HG03571 (cell line): ENCODE data around the gene JMJD7.

Experiments used
- ATAC-seq: cut with Tn5 transposase; IDR thresholded peaks from one replicate; pipeline ENCODE4 v1.9.1; 2021; ENCODE audit not compliant: unreplicated experiment

The JMJD7 gene

DNA sequence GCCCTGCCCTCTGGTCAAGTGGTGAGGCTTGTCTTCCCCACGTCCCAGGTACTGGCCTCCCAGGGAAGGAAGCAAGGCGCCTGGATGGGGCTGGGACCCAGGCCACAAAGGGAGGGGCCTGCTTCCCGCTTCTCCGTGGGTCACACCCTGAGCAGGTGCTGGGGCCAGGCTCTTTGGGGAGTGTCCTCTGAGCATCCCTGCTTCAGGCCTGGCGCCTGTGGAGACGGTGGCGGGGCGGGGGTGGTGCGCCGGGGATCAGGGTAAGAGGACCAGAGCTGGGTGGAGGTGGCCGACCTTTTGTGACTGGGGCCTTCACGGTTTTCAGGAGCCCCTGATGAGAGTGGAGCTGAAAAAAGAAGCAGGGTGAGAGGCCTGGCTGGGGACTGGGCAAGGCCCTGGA, 14.3 kb downstream of the JMJD7 start:
- ATAC-seq = no peak

DNA sequence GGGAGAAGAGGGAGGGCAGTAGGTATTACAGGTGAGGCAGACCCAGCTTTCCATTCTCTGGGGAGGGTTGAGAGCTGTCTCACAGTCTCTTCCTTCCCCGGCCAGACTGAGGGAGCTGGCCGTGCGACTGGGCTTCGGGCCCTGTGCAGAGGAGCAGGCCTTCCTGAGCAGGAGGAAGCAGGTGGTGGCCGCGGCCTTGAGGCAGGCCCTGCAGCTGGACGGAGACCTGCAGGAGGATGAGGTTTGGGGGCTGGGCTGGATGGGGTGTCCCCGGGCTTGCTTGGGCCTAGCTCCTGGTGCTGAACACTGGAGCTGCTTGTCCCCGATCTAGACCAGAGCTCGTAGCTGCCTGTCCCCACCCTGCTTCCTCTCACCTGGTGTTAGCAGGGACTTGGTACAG, 15.7 kb downstream of the JMJD7 start:
- ATAC-seq = no peak

DNA sequence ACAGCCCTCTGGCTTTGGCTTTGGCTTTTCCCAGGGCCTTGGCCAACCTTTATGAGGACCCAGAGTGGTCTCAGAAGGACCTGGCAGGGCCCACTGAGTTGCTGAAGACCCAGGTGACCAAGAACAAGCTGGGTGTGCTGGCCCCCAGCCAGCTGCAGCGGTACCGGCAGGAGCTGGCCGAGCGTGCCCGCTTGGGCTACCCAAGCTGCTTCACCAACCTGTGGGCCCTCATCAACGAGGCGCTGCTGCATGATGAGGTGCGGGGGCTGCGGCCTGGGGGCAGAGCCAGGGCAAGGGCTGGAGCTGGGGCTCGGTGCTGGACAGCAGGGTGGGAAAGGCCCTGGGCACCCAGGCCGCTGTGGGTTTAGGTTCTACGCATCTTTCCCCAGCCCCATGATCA, 16.9 kb downstream of the JMJD7 start:
- no peak for ATAC-seq

DNA sequence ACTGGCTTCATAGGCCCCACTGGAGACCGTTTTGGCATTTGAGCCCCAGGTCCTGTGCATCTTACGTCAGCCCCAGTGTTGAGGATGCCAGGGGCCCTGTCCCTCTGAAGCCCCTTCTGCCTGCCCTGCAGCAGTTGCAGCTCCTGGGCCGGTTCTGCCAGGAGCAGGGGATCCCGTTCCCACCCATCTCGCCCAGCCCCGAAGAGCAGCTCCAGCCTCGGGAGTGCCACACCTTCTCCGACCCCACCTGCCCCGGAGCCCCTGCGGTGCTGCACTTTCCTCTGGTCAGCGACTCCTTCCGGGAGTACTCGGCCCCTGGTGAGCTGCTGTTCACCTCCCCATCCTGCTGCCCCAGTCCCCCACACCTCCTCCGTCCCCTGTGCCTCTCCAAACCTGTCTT, 19.3 kb downstream of the JMJD7 start:
- ATAC-seq = no peak

DNA sequence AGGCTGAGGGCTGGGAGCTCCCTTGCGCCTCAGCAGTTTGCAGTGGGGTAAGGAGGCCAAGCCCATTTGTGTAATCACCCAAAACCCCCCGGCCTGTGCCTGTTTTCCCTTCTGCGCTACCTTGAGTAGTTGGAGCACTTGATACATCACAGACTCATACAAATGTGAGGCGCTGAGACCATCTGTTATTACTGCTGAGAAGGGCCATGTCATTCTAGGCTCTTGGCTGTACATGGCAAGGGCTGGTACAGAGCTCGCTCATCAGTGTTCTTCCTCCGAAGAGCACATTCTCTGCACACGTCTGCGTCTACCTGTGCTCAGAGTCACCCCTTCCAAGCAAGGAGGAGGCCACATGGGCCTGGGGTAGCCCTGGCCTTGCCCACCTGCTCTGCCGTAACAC, 20.1 kb downstream of the JMJD7 start:
- no peak for ATAC-seq

DNA sequence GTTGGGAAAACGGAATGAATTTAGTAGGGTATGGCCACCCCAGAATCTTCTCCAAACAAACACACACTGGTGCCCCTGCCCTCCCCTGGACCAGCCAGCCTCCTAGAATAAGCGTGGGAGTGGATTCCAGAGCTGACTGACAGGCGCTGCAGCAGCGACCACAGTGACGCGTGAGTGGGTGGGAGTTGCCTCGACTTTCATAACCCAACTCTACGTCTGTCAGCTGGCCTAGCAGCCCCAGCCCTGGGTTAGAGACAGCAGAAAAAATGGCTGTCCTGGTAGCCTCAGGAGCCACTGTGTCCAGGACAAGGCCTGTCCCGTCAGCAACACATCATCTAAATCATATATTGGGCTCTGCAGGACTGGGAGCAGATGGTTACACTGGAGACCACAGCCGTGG, 20.7 kb downstream of the JMJD7 start:
- no peak for ATAC-seq

DNA sequence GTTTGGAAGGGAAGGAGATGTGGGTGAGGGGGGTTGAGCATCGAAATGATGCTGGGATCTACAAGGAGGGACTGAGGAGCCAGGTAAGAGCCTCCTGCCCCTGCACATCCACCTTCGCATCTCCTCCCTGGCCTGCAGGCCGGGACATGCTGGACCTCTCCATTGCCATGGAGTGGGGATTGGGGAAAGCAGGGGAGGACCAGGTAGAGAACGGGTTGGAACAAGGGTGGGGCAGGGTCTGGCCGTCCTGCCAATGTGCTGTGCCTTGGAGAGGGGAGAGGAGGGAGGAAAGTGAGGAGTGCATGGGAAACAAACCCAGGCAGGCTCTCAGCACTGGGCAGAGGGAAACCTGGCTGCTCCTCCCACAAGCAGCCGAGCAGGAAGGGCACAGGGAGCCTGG, 21.3 kb downstream of the JMJD7 start:
- no peak for ATAC-seq

DNA sequence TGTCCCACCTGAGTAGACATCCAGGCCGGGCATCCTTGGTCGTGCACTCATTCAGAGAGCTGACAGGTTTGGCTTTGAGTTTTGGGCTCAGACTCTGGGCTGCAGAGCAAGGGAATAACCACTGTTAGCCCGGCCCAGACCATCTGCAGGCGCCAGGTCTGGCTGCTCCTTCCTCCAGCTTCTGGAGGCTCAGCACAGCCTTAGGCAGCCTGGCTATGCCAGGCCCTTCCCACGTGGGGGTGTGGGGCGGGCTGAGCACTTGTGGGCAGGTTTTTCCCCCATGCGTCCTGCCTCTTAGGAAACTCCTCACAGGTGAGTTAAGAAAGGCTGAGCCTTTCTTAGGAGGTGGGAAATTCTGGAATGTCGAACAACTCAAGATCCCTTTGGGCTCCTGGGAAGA, 22.0 kb downstream of the JMJD7 start:
- ATAC-seq = no peak

DNA sequence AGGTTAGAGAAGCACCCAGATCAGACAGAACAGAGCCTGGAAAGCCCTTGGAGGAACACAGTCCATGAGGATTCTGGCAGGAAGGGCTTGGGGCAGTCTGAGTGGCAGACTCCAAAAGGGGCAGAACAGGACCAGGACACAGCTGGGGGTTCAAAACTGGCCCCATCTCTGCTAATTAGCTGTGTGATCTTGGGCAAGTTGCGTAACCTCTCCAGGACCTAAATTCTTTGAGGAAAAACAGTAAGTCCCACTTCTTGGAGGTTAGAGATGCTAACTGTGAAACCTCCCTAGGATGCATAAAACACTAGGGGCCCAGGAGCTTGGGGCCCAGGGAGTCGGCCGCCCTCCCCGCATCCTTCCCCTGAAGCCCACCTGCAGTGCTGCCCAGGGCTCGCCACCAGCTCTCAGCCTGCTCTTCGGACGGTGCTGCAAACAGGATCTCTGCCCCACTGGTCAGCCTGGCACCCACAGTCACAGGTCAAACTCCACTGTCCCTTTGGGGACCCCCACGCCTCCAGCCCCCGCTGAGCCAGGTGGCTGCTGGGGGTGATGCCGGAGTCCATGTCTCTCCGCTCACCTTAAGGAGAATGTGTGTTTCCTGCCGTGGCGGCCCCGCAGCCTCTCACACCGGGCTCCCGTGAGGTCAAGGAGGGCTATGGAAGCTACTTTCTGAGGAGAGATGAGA, 22.7 kb downstream of the JMJD7 start:
- ATAC-seq = no peak

DNA sequence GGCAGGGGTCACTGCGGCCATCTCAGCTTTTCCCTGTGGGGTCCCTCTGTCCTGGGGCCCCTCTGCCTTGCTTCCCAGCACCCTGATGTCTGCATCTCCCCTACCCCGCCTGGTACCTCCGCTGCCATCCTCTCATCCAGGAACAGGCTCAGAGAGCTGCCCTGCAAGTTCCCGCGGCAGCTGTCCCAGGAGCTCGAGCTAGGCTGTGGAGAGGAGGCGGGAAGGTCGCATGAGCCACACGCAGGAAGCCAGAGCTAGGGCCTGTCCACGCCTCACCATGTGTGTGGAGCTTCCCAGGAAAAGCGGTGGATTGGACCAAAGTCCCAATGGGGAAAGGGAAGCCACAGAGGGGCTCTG, 23.3 kb downstream of the JMJD7 start:
- ATAC-seq = no peak

DNA sequence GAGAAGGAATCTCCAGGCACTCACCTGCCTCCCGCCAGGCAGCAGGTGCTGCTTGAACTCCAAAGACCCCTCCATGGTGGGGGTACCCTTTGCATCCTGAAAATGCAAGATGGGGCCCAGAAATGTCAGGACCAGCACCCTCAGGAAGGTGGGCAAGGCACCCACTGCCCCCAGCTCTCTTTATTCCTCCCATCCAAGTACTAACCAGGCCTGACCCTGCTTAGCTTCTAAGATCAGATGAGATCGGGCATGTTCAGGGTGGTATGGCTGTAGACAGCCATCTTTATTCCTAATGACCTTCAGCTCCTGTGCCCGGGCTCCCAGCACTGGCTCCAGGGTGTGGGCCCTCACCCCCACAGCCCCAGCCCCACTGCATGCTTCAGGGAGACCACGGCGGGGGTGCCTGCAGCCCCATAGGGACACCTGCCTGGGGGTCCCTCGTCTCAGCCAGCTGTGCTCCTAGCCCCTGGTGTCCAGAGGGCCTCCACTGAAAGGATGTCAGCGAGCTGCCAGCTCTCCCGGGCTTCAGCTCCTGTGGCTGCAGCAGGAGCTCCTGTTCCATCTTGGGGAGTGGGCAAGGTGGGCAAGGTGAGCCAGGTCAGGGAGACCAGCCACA, 24.0 kb downstream of the JMJD7 start:
- no peak for ATAC-seq

DNA sequence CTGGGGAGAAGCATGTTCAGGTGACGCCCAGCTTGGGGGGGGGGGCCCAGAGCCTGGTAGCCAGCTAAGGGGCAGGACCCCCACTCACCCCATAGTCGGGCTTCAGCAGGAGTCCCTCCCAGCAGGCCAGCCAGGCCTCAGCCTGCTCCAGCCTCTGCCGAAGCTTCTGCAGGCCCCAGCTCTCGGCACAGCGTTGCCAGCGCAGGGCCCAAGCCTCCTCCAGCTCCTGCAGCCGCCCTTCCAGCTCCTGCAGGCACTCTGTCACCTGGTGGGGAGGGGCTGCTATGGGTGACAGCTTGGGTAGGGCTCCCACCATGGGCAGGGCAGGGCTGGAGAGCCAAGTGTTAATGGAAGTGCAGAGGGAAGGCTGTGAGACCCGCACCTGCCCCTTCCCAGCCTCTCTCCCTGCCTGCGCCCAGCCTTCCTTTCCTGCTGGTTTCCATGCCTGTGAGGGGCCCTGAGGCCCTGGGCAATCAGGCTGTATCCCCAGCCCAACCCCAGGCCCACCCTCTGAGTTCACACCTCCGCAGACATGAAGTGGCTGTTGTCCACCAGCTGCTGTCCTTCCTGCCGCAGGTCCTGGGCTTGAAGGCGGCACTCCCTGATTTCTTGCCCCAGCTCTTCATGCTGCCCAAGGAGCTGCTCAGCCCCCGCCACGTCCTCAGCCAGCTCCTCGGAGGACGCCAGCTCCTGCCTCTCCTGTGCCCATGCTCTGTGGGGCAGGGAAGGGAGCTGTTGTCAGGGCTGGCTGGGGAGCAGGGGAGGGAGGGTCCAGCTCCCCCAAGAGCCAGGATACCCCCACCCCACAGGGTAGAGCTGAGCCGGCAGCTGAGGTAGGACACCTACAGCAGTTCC, 25.1 kb downstream of the JMJD7 start:
- no peak for ATAC-seq

DNA sequence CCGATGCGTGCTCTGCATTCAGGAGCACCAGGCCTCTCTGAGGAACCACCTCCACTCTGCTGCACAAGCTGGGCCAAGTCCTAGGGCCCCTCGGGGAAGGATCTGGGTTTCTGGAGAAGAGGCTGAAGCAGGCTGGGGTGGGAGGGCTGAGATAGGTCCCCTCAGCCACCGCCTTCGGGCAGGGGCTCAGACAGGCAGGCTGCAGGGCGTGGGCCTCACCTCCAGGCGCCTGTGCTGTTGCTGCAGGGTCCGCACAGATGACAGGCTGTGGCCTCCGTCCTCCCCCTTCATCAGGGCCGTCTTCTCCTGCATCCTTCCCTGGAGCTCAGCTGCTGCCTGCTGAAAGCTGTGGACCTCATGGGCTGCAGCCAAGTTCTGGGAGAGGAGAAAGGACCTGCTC, 25.9 kb downstream of the JMJD7 start:
- ATAC-seq = no peak

DNA sequence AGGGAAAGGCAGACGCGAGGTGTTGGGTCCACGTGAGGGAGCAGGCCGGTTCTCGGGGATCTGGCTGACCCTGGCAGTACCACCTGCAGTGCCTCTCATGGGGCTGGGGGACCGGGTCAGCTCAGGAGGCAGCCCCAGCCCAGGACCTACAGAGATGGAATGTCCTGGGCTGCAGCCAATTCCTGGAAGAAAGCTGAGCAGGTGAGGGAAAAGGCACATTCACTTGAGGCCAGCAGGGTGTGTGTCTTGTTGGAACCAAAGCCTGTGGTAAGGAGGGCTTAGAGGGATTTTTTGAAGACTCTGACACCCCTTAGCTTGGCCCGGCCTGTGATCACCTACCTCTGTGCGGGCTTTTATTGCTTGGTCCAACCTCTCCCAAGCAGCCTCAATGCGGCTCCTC, 26.6 kb downstream of the JMJD7 start:
- ATAC-seq = no peak

DNA sequence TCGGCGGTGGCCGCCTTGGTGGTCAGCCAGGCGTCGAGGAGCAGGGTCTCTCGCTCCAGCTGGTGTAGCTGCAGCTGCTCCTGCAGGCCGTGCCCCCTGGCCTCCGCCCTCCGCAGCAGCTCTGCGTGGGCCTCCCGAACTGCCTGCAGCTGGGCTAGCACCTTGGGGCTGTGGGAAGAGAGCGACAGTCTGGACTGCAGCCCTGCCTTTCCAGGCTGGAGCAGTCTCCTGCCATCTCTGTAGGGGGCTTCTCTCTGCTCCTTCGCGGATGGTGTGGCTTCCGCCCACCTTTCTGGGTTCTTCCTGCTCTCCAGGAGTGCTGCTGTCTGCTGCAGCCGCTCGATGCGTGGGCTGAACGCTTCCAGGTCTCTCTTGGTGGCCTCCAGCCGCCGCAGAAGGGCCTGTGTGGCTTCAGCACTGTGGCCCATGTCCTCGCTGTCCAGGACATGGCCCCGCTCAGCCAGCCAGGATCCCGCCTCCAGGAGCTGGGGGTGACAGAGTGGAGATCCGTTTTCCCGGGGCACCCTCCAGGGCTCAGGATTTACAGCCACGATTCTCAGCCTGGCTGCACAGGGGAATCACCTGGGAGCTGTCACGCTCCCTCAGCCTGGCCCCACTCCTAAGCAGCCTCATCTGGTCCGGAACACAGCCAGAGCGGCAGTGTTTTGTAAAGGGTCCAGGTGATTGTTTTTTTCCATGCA, 27.5 kb downstream of the JMJD7 start:
- ATAC-seq = no peak

DNA sequence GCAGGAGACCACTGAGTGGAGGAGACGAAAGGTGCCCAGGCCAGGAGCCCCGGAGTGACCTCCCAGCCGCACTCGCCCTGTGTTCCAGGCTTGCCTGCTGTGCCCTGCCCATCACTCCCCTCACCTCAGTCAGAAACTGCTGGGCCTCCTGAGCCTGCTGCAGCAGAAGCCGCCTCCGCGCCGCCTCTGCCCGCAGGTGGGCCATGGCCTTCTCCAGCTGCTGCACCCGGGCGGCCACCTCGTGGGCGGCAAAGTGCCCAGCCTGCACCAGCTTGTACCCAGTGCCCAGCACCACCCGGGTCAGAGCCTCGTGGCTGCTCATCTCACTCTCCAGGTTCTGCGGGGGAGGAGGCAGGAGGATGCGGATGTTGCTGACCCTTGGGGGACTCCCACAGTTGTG, 28.4 kb downstream of the JMJD7 start:
- no peak for ATAC-seq

DNA sequence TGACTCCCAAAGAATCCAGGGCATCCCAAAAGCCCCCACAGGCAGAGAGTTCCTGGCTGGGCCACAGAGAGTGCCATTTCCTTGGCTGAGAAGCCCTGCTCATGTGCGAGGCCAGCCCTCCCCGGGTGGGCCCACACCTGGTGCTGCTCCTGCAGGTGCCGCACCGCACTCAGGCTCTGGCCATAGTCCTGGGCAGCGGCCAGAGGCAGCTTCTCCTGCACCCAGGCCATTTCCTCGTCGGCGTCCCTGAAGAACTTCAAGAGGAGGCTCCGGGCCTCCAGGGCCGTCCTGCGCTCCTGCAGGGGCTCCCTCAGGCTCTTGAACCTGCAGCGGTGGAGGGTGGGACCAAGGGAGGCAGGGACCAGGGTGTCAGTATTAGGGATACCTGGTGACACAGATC, 28.8 kb downstream of the JMJD7 start:
- no peak for ATAC-seq

DNA sequence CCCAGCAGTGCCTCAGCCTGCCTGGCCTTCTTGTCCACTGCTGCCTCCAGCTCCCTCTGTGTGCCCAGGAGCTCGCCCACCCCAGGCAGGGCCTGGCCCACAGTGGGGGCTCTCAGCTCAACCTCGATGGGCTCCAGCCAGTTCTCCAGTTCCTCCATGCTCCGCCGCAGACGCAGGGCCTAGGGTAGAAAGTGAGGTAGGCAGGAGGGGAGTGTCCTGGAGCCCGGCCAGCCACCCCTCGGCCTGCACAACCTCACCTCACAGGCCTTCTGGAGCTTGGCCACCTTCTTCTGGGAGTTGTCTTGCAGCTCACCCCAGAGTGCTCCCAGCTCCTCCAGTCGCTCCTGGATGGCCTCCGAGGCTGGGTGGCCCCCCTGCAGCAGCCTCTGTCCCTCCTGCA, 29.4 kb downstream of the JMJD7 start:
- ATAC-seq = no peak

DNA sequence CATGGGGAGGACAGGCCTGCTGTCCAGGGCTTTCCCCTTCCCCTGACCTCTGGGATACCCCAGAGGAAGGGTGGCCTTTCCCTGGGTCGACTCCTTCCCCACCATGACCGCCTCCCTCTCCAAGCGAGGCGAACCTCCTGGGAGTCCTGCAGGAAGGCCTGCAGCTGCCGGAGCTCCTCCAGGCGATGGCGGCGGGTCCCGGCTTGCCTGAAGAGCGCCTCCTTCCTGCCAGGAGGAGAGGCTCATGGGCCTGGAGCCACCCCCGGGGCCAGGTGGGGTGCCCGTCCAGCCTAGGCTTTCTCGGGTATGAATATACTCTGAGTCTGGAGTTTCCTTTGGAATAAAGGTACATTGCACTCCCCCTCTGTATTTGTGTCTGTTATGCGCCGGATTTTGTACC, 30.9 kb downstream of the JMJD7 start:
- no peak for ATAC-seq

DNA sequence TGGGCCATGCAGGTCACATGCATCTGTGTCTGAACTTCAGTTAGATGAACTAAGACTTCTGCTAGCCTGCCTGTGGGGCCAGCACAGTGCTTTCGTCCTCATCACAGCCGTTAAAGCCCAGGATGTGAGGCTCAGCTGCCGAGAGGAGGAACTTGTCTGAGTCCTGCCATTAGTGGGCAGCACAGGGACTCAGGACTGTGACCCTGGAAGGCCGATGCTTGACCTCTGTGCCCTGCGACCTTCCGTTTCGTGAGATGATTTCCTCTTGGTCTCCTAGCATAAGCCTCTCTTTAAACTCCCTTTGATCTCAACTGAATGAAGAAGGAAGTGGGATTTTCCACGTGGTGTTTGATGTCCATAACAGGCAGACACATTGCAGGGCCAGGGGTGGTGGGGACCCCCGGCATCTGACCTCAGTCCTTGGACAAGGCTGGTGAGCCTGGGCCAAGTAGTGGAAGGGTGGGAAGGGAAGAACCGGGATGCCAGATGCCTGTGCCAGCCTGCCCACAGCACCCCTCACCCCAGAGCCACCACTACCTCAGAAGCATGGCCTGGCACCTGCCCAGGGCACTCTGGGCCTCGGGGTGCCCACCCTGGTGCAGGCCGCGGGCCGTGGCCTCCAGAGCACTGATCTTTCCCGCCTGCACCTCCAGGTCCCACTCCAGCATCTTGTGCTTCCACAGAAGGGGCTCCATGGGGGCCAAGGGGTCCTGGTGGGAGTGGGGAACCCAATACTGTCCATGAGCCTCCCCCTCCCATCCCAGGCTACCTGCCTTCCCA, 32.3 kb downstream of the JMJD7 start:
- ATAC-seq = no peak

DNA sequence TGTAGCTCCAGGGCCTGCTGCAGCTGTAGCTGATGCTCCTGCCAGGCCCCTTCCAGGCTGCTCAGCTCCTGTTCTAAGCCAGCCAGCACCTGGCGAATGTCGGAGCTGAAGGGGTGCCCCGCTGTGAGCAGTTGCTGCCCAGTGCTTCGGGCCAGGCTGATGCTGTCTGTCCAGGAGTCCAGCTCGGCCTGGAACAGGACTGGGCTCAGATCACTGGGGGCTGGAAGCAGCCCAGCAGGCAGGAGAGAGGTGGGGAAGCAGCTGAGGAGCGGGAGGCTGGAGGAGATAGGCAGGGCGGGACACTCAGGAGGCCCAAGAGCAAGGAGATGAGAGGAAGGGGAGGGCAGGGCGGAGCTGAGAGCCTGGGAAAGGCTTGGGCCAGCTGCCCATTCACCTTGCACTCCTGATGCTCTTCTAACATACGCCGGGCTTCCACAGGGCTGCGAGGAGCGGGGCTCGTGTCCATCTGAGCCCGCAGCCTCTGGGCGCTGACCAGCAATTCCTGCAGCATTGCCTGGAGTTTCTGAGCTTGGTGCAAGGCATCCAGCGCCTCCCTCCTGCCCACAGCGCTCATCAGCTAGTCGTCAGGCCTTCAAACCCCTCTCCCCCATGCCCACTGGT, 34.0 kb downstream of the JMJD7 start:
- ATAC-seq = no peak
